PC-9 (cell line): Measurements from ENCODE around the gene CCDC170. TPM values are rescaled to one million over a fixed set of nuclear protein-coding genes. Genes with fewer than 3 reads are reported as not detected.

Experiments
- BruUV-seq: library from RNA; stranded (reverse); fragments of 400-500 nt; replicated peaks from 2 replicates; lab custom pipeline; 2021; lab: Mats Ljungman, UMichigan
- CTCF ChIA-PET: fragments of 300-600 bp; sonication (Branson Sonifier 250); formaldehyde crosslinking; loops from one replicate; lab custom pipeline; 2022; ENCODE audit warnings: antibody characterized with exemption; lab: Charles Lee
- POLR2A ChIA-PET: fragments of 300-600 bp; sonication (Branson Sonifier 250); formaldehyde crosslinking; loops from one replicate; lab custom pipeline; 2022; ENCODE audit warnings: antibody characterized with exemption; ENCODE audit not compliant: unreplicated experiment; lab: Charles Lee
- DNase-seq, 2 experiments: peaks; one replicate each; pipeline versions ENCODE4 v3.0.0 to v3.0.0-alpha.2; 2015 to 2022; ENCODE audit warnings: mixed read lengths in 1 of 2
- H2AFZ ChIP-seq: fragments of 200-600 bp; sonication (generic); 2 replicates; pipeline ENCODE4 v1.8.1; 2017; ENCODE audit warnings: antibody characterized with exemption
- H3F3A ChIP-seq: fragments of 200-600 bp; sonication (generic); 2 replicates; pipeline ENCODE4 v1.8.1; 2017; ENCODE audit warnings: antibody characterized with exemption, mild to moderate bottlenecking, low read depth; ENCODE audit not compliant: insufficient read depth
- H3K27ac ChIP-seq: fragments of 200-600 bp; sonication (generic); 2 replicates; pipeline ENCODE4 v1.6.1; 2016; ENCODE audit warnings: mixed run types
- H3K27me3 ChIP-seq: fragments of 200-600 bp; sonication (generic); 2 replicates; pipeline ENCODE4 v1.6.1; 2016; ENCODE audit warnings: low read depth, mixed run types; ENCODE audit not compliant: insufficient read depth
- H3K36me3 ChIP-seq: fragments of 200-600 bp; sonication (generic); 2 replicates; pipeline ENCODE4 v1.6.1; 2016; ENCODE audit warnings: low read depth, mixed run types
- H3K4me1 ChIP-seq: fragments of 200-600 bp; sonication (generic); replicated peaks from 2 replicates; pipeline ENCODE4 v1.6.1; 2016; ENCODE audit warnings: mixed run types; ENCODE audit not compliant: insufficient read depth
- H3K4me2 ChIP-seq: fragments of 200-600 bp; sonication (generic); 2 replicates; pipeline ENCODE4 v1.6.1; 2017; ENCODE audit warnings: mixed run types
- H3K4me3 ChIP-seq: fragments of 200-600 bp; sonication (generic); 2 replicates; pipeline ENCODE4 v1.6.1; 2016; ENCODE audit warnings: mixed run types
- H3K79me2 ChIP-seq: fragments of 200-600 bp; sonication (generic); 2 replicates; pipeline ENCODE4 v1.6.1; 2017; ENCODE audit warnings: low read depth, mixed run types
- H3K9me2 ChIP-seq: fragments of 200-600 bp; sonication (generic); 2 replicates; pipeline ENCODE4 v1.8.1; 2017; ENCODE audit warnings: mild to moderate bottlenecking; ENCODE audit not compliant: insufficient read depth
- H3K9me3 ChIP-seq: fragments of 200-600 bp; sonication (generic); 2 replicates; pipeline ENCODE4 v1.8.1; 2016; ENCODE audit warnings: low read depth; ENCODE audit not compliant: insufficient read depth
- H4K20me1 ChIP-seq: fragments of 200-600 bp; sonication (generic); 2 replicates; pipeline ENCODE4 v1.8.1; 2017; ENCODE audit not compliant: insufficient read depth
- EZH2 ChIP-seq: fragments of 200-600 bp; sonication (generic); IDR thresholded peaks from 2 replicates; pipeline ENCODE4 v1.8.0; 2017; ENCODE audit warnings: antibody characterized with exemption, low read depth
- intact Hi-C: fragments of 100-400 bp; cut with micrococcal nuclease; formaldehyde crosslinking; loops from one replicate; pipeline ENCODE4 v1.10.0; 2022; ENCODE audit not compliant: unreplicated experiment
- total RNA-seq: library from RNA; stranded (reverse); gene quantifications from 2 replicates; pipeline ENCODE4 v1.2.3, GENCODE V29; 2021
- TF ChIP-seq, protein P1 (sequence below): fragments of 200-600 bp; sonication (generic); conservative IDR thresholded peaks from 2 replicates; pipeline ENCODE4 v1.6.1; 2017; ENCODE audit warnings: mixed run types, antibody characterized with exemption, mild to moderate bottlenecking, moderate library complexity

CCDC170 gene
- total RNA-seq, 1 experiment from 2014 or later, result 1.6 TPM

DNA sequence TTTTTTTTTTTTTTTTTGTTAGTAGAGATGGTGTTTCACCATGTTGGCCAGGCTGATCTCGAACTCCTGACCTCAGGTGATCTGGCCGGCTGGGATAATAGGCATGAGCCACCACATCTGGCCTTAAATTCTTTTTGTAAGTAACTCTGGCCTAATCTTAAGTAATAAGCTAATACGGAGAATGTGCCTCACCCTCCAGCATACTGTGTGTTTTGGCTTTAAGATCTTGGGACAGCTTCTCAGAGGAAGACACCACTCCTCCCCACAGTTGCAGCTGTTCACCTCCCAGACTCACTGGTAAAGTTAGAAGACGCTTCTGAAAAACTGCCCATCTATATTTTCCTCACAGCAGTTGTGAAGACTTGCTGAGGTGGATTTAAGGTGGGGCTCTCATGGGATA lies 120.8 kb downstream of the CCDC170 start:
- DNase-seq, result no peak
- Histone ChIP-seq H4K20me1 (no peaks in the 10 kb centered on the region), H3K9me3 (no peaks in the 10 kb centered on the region), H3K27ac (no peak overlapping the region), H3K27me3 (no peaks in the 10 kb centered on the region), H3K36me3 (no peaks in the 10 kb centered on the region), H3K9me2 (no peaks in the 10 kb centered on the region), H3F3A (no peaks in the 10 kb centered on the region; the same call in 1 of the 2 replicates), H3K79me2 (no peaks in the 10 kb centered on the region), H3K4me2 (no peak overlapping the region), H2AFZ (no peak overlapping the region), H3K4me3 (no peak overlapping the region), H3K4me1 (no peaks in the 10 kb centered on the region)
- ChIA-PET CTCF (no interaction called here), POLR2A (no interaction called here)
- intact Hi-C loops, result no loop called here
- no TSS peak for BruUV-seq
- no peak for TF ChIP-seq EZH2
- TF ChIP-seq, protein P1, sequence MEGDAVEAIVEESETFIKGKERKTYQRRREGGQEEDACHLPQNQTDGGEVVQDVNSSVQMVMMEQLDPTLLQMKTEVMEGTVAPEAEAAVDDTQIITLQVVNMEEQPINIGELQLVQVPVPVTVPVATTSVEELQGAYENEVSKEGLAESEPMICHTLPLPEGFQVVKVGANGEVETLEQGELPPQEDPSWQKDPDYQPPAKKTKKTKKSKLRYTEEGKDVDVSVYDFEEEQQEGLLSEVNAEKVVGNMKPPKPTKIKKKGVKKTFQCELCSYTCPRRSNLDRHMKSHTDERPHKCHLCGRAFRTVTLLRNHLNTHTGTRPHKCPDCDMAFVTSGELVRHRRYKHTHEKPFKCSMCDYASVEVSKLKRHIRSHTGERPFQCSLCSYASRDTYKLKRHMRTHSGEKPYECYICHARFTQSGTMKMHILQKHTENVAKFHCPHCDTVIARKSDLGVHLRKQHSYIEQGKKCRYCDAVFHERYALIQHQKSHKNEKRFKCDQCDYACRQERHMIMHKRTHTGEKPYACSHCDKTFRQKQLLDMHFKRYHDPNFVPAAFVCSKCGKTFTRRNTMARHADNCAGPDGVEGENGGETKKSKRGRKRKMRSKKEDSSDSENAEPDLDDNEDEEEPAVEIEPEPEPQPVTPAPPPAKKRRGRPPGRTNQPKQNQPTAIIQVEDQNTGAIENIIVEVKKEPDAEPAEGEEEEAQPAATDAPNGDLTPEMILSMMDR, result no peak

DNA sequence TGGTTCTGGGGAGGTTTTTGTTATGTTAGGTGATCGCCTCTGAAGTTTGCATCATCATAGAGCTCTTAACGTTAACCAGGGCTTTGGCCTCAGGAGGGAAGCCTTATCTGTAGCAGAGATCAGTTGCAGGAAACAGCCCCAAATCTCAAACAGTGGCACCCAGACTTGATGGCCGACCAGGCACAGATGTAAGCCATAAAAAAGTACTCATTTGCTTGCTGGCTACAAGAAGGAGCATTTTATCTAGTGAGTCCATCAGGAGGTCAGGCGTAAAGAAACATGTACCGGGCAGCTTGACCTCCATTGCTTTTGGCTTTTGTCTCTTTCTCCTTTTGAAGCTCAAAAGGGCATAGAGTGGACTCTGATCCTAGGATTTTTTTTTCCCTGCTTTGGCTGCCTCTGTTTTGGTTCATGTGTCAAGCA lies 122.3 kb downstream of the CCDC170 start:
- BruUV-seq, result no TSS peak
- no peaks in the 10 kb centered on the region for H3K79me2 ChIP-seq
- H3K4me3 ChIP-seq, result no peak overlapping the region
- H3K27ac ChIP-seq, result no peak overlapping the region
- H3K9me3 ChIP-seq, result no peaks in the 10 kb centered on the region
- H3K4me1 ChIP-seq, result no peaks in the 10 kb centered on the region
- H3K9me2 ChIP-seq, result no peaks in the 10 kb centered on the region
- TF ChIP-seq EZH2, result no peak
- TF ChIP-seq, protein P1, result no peak
- DNase-seq, result no peak
- H4K20me1 ChIP-seq, result no peaks in the 10 kb centered on the region
- H3K4me2 ChIP-seq, result no peak overlapping the region
- H3K36me3 ChIP-seq, result no peaks in the 10 kb centered on the region
- H3K27me3 ChIP-seq, result no peaks in the 10 kb centered on the region
- no peaks in the 10 kb centered on the region; the same call in 1 of the 2 replicates for H3F3A ChIP-seq
- ChIA-PET CTCF (no interaction called here), POLR2A (no interaction called here)
- intact Hi-C loops, result no loop called here
- H2AFZ ChIP-seq, result no peak overlapping the region

DNA sequence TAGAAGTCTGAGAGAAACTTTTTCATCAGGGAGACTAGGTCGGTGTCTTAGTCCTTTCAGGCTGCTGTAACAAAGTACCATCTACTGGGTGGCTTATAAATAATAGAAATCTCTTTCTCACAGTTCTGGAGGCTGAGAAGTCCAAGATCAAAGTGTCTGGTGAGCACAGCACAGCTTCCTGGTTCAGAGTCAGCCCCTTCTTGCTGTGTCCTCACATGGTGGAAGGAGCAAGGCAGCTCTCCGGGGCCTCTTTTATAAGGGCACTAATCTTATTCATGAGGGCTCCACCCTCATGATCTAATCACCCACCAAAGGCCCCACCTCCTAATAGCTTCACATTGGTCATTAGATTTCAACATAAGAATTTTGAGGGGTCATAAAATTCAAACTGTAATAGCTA lies 122.8 kb downstream of the CCDC170 start:
- Histone ChIP-seq H3K27ac (no peak overlapping the region), H3K9me2 (no peaks in the 10 kb centered on the region), H3K27me3 (no peaks in the 10 kb centered on the region), H3K4me1 (no peaks in the 10 kb centered on the region), H3K79me2 (no peaks in the 10 kb centered on the region), H3K4me3 (no peak overlapping the region), H3F3A (no peaks in the 10 kb centered on the region; the same call in 1 of the 2 replicates), H3K4me2 (no peak overlapping the region), H3K36me3 (no peaks in the 10 kb centered on the region), H4K20me1 (no peaks in the 10 kb centered on the region), H3K9me3 (no peaks in the 10 kb centered on the region), H2AFZ (no peak overlapping the region)
- TF ChIP-seq, protein P1, result no peak
- CTCF ChIA-PET, result no interaction called here
- POLR2A ChIA-PET, result no interaction called here
- no TSS peak for BruUV-seq
- intact Hi-C loops, result no loop called here
- no peak for DNase-seq
